Measurements from ENCODE around the gene MEG3. TPM values are rescaled to one million over a fixed set of nuclear protein-coding genes. Genes with fewer than 3 reads are reported as not detected.

MEG3 gene
- total and polyA plus RNA-seq, 2 of the 8 experiments (the other 6 are each of a cell fraction or from before 2014, with no cell fraction given): 0.17 to 1.1 TPM

DNA sequence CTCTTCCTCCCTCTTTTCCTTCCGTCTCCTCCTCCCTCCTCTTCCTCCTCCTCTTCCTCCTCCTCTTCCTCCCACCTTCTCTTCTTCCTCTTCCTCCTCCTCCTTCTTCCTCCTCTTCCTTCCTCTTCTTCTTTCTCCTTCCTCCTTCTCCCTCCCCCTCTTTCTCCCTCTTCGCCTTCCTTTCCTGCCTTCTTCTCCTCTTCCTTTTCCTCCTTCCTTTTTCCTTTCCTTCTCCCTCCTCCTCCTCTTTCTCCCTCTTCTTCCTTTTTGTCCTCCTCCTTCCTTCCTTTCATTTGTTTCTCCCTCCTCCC is 36.0 kb downstream of the MEG3 start:
- Histone ChIP-seq H3K4me1 (replicated peaks in 1 of 4; ENCODE audit: control insufficient read depth in 3 of 4, insufficient read depth in 4 of 4, low read length in 3 of 4) (no peaks in the 10 kb centered on the region; a peak in 2 of 7 replicates), H3K23me2 (ENCODE audit: low read depth, low read length) (peaks cover 3% of the 10 kb centered on the region; the same call in 1 of the 2 replicates), H3K18ac (ENCODE audit: extremely low read depth, low read length) (no peak overlapping the region), H2AK5ac (ENCODE audit: low read depth, low read length) (no peak overlapping the region), H3K23ac (ENCODE audit: insufficient read length) (no peak overlapping the region), H2BK15ac (ENCODE audit: low read length) (no peak overlapping the region), H3K27ac (ENCODE audit: low read depth, low read length) (no peak overlapping the region), H3K79me1 (ENCODE audit: low read depth, low read length) (no peaks in the 10 kb centered on the region), H3K56ac (replicated peaks; ENCODE audit: insufficient read length, low read depth, low read length) (no peak overlapping the region), H2BK120ac (replicated peaks; ENCODE audit: low read depth, low read length) (no peak overlapping the region), H3K36me3 (ENCODE audit: control insufficient read depth in 2 of 4, insufficient read depth in 4 of 4, low read length in 3 of 4) (no peaks in the 10 kb centered on the region), H2BK12ac (ENCODE audit: low read depth, low read length) (no peak overlapping the region), H4K8ac (ENCODE audit: extremely low read depth, insufficient read depth, low read length) (no peak overlapping the region), H3K4me2 (ENCODE audit: insufficient read depth in 1 of 2, low read depth in 2 of 2, low read length in 2 of 2) (no peak overlapping the region), H4K20me1 (replicated peaks in 1 of 2; ENCODE audit: control insufficient read depth in 1 of 2, insufficient read depth in 2 of 2, low read length in 2 of 2) (no peaks in the 10 kb centered on the region), H3K79me2 (ENCODE audit: control insufficient read depth in 1 of 2, insufficient read depth in 2 of 2, low read length in 2 of 2) (no peaks in the 10 kb centered on the region), H4K91ac (replicated peaks; ENCODE audit: insufficient read length, low read length) (no peak overlapping the region), H2AFZ (ENCODE audit: low read length) (no peak overlapping the region), H4K5ac (ENCODE audit: insufficient read length, low read depth, low read length) (no peak overlapping the region), H2BK5ac (ENCODE audit: low read depth, low read length) (no peak overlapping the region), H3K4ac (replicated peaks; ENCODE audit: insufficient read length, low read depth, low read length) (no peak overlapping the region), H3K4me3 (ENCODE audit: extremely low read depth in 1 of 4, insufficient read depth in 2 of 4, low read depth in 3 of 4, low read length in 4 of 4) (no peak overlapping the region), H3K14ac (ENCODE audit: insufficient read length) (no peak overlapping the region), H3K27me3 (replicated peaks in 1 of 4; ENCODE audit: control insufficient read depth in 3 of 4, extremely low read depth in 1 of 4, insufficient read depth in 3 of 4, low read length in 3 of 4) (no peaks in the 10 kb centered on the region), H2BK20ac (ENCODE audit: low read length) (no peak overlapping the region), H3K9ac (replicated peaks in 1 of 4; ENCODE audit: extremely low read depth in 1 of 4, low read depth in 3 of 4, low read length in 3 of 4) (no peak overlapping the region), H3K9me3 (ENCODE audit: insufficient read depth in 2 of 2, low read depth in 1 of 2, low read length in 1 of 2) (peaks cover 7 to 14% of the 10 kb centered on the region in 2 experiments; a peak in 3 of 4 replicates)
- POLR2A ChIA-PET (ENCODE audit: partially characterized antibody): no interaction called here
- TF ChIP-seq ASH2L (IDR thresholded peaks at IDR 0.05; ENCODE audit: low read length) (no peak), HDAC6 (IDR thresholded peaks at IDR 0.05; ENCODE audit: low read depth, low read length) (no peak), POLR2AphosphoS5 (IDR thresholded peaks at IDR 0.05; ENCODE audit: low read depth, low read length) (no peak), BRCA1 (IDR thresholded peaks at IDR 0.05; ENCODE audit: low read depth, low read length) (no peak), SIX5 (IDR thresholded peaks at IDR 0.05; ENCODE audit: low read depth, low read length) (no peak)
- FAIRE-seq (no peak), DNase-seq (ENCODE audit: low read depth in 1 of 2, low spot score in 2 of 2) (no peak)
- CTCF ChIA-PET (ENCODE audit: partially characterized antibody): interaction anchor here (2.3 kb wide), 1 partner anchor 11 kb away, joined by 6 read pairs; no protein-coding TSS in a partner anchor
- 71% methylated on average over 2 of the region's 2 CpGs; no CpG with 5 or more reads in 1 of the 2 experiments for WGBS, 2 experiments (ENCODE audit: extremely low coverage in 1 of 2, insufficient coverage in 1 of 2, insufficient read length in 1 of 2, insufficient replicate concordance in 2 of 2, low coverage in 1 of 2, low lambda C conversion rate in 2 of 2, missing lambda C conversion rate in 1 of 2)

Measured in H1 (cell line).